GM18907 (cell line): ENCODE data around the gene BEST3.

Experiments used
- ATAC-seq: cut with Tn5 transposase; IDR thresholded peaks from one replicate; pipeline ENCODE4 v1.9.1; 2021; ENCODE audit warnings: mild to moderate bottlenecking, moderate library complexity; ENCODE audit not compliant: unreplicated experiment

Gene BEST3

DNA sequence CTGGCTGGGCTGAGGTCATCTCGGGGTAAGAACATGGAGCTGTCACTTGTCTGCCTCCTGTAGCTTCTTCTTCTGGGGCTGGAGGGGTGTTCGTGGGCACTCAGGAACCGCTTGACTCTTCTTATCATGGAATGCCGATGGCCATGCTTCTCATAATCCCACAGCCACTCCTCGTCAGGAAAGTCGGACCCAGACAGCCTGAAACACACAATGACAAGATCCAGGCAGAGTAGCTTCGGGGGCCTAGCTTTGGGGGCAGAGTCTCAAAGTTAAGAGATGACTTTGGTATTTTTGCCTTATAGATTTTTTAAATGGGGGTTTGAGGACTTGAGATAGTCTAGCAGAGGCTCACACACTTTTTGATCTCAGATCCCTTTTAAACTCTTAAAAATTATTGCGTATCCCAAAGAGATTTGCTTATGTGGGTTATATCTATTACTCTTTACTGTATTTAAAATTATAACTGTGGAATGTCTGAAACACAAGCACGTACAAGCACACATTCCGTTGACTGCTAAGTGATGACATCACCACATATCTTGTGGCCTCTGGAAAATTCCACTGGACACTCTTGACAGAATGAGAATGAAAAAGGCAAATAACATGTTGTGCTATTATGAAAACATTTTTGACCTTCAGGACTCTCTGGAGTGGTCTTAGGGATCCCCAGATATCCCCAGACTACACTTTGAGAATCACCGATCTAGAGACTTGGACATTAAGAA is 43.3 kb downstream of the BEST3 start:
- ATAC-seq = no peak

DNA sequence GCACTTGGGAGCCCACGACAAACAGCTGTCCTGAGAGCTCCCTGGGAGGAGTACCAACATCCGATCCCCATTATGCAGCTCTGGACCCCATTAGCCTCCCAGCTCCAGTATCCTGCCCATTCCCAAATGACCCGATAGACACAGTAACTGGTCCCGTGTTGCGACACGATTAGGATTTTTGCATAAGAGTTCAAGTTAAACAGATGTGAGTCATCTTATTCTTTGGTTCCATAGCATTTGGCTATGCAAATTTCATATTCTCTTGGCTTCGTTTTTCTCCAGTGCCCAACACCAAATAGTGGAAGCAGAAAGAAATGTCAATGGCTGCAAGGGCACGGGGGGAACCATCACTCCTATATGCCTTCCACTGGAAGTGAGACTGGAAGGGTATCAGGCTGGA is 45.4 kb downstream of the BEST3 start:
- no peak for ATAC-seq

GRCh38 chr12:69651922-69652321 is 47.2 kb downstream of the BEST3 start:
- ATAC-seq = no peak

GRCh38 chr12:69649529-69649928 is 49.6 kb downstream of the BEST3 start:
- ATAC-seq = no peak

GRCh38 chr12:69648476-69648875 is 50.6 kb downstream of the BEST3 start:
- no peak for ATAC-seq

- no peak for ATAC-seq
Measured at GRCh38 chr12:69647178-69647577, 51.9 kb downstream of the BEST3 start.

DNA sequence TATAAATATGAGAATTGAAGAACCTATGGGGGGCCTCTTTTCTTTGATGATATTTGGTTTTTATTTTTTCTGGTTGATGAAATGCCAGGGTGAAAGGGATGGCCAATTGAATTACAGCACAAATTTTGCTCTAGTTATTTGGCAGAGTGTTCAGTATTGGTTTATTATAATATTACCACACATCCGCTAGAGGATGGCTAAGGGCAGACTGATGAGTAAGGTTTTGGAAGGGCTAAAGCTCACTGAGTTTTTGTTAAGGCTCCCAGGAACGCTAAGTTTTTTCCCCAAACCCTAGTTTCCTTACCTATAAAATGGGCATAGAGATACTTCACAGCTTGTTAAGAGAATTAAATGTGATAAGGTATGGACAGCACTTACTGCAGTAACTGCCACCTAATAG is 54.1 kb downstream of the BEST3 start:
- no peak for ATAC-seq

- no peak for ATAC-seq
Measured at GRCh38 chr12:69644511-69644910, 54.6 kb downstream of the BEST3 start.

DNA sequence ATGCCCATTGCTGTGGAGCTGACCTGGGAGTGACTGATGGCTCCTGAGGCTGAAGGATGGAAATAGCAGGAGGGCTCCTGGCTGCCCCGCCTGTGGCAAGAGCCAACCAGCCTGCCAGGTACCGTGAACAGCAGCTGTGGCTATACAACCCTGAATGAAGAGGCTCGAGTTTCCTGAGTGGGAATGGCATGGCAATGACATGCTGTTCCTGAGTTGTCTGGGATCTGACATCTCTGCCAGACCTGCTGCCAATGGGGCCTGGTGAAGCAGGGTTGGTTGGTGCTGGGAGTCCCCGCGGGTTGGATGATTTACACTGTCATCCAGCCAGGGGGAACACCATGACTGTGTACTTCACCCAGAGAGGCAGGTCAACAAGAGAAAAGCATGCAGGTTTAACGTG is 56.6 kb downstream of the BEST3 start:
- no peak for ATAC-seq

GRCh38 chr12:69641546-69641945 is 57.6 kb downstream of the BEST3 start:
- ATAC-seq = no peak

DNA sequence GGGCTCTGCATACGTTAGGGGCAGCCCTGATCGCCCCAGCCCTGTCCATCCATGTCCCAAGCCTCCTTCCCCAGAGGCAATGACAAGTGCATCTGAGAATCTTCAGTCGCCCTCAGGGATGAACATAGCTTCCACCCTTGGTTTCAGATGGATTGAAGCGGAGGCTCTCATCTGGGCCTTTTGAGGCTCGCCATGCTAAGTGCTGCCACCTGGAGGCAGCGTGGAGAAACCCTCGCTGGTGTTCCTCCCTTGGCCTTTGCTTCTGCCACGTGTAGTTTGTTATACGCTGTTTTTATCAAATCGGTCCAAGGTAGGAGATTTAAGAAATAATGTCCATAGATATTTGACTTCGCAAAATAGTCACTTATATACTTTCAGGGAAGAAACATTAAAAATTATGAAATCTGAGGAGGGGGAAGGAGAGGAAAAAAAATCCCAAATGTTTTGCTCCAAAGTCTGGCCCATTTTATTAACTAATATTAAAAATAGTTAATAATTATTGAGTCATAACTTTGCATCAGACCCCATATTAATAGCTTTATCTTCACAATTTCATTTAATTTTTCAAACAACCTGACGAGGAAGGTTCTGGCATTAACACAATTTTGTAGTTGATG is 59.6 kb downstream of the BEST3 start:
- ATAC-seq = peak; percentile 79

DNA sequence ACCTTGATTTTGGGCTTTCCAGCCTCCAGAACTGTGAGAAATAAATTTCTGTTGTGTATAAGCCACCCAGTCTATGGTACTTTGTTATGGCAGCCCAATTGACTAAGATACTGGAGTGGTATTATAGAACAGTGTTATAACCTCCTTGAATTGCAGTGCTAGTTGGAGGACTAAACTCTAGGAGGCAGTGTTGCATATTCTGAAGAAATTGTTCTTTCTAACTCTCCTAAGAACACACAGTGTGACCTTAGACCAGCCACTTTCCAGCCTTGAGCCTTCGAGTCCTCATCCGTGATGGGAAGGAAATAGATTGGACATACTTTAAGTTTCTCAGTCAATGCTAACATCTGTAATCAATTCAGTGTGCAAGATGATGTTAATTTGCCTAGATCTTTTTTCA is 66.0 kb downstream of the BEST3 start:
- no peak for ATAC-seq

- no peak for ATAC-seq
Measured at GRCh38 chr12:69630191-69630590, 68.9 kb downstream of the BEST3 start.

GRCh38 chr12:69627501-69627900 is 71.6 kb downstream of the BEST3 start:
- no peak for ATAC-seq

DNA sequence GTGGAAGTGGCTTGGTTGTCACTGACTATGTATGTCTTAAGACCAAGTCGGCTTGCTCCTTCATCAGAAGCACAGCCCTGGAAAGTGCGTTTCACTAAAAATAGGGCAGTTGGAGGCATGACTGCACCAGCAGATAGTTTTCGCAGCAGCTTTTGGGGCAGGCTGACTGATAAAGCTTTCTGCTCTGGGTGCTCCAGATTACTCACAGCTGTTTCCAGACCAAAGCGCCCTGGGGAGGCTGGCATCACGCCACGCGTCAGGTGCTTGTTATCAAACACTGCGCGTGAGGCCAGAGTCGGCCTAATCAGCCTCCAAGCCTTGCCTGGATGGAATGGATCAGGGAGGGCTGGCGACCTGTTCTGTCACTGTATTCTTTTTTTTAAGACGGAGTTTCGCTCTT is 75.1 kb downstream of the BEST3 start:
- ATAC-seq = no peak

DNA sequence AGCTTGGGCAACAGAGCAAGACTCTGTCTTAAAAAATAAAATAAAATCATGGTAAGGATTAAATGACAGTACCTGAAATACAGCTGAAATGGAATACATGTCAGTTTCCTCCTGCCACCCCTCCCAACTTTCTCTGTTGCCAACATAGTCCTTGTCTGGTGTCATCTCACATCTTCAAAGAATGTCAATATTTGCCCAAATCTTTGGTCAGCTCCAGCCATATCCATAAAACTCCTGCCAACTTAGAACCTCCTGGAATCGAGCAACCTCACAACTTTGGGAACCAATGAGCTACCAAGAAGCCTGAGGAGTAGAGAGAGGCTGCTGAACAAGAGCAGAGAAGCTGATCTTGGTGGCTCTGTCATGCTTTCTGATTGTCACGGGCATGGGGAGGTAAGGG is 77.6 kb downstream of the BEST3 start:
- no peak for ATAC-seq

DNA sequence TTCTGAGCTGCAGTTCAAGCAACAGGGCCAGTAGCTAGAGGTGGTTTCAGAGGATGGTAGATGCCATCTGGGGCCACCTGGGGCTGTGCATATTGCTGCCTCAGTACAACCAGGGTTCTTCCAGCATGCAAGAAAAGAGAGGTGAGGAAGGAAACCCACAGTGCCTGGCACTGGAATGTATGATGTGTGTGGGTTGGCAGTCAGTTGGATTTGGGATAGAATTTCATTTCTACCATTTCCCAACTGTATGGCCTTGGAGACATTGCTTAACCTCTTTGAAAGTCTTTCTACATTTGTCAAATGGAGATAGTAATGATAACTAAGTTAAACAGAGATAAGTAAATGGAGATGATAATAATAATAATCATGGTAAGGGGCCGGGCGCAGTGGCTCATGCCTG is 78.2 kb downstream of the BEST3 start:
- ATAC-seq = no peak

GRCh38 chr12:69620077-69620476 is 79.0 kb downstream of the BEST3 start:
- no peak for ATAC-seq

GRCh38 chr12:69619050-69619449 is 80.1 kb downstream of the BEST3 start:
- no peak for ATAC-seq

DNA sequence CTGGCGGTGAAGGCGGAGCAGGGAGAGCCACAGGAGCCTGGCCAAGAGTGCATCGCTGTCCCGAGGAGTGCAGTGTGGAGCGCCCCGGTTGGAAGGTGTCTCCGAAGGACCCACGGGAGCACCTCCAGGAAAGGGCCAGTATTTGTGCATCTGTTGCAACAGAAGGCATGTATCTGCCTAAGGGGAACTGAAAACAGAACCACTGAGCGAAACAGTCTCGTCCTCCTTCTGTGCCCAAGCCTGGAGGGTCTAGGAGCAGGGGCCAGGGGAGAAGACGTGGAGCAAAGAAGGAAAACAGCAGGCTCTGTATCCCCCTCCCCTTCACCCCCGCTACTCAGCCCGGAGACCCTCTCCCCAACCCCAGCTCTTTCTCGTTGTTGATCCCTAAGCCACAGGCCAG is 83.1 kb downstream of the BEST3 start:
- ATAC-seq = no peak

GRCh38 chr12:69613351-69613750 is 85.8 kb downstream of the BEST3 start:
- ATAC-seq = no peak

DNA sequence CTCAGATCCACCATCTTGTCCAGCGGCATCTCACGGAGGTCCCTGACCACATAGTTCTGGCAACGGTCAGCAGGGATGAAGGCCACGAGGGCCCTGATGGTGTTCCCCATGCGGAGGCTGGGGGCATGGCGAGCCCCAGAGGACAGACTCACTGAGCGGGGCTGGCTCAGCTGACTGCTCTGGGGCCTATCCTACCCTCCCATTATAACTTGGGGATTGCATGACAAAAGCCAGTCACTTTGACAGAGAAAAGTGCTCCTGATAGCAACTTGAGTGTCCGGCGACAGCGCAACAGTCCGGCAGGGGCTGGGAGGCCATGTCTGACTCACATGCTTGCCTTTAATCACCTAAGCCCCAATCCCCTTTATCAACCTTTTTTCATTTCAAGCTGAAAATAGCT is 88.4 kb downstream of the BEST3 start, which contains the start of gene LRRC10:
TSS of gene LRRC10 (minus strand) at position 179 of the 400 bp plus-strand sequence. CDS start at position 110, 69 bp downstream.
- ATAC-seq = no peak

DNA sequence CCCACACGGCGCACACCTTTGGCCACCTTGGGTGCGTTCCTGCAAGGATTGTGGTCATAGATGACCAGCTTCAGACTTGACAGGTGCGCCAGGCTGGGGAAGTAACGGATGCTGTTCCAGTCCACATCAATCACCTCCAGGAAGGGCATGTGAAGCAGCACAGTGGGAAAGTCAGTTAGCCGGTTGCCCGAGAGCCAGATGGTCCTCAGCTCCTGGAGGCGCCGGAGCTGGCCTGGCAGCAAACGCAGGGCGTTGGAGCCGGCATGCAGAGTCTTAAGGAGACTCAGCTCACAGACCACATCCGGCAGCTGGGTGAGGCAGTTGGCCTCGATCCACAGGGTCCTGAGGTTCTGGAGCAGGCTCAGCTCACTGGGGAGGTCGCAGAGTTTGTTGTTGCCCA is 89.0 kb downstream of the BEST3 start:
- no peak for ATAC-seq
